ENCODE data around the gene HS3ST2. TPM values are rescaled to one million over a fixed set of nuclear protein-coding genes. Genes with fewer than 3 reads are reported as not detected.

Gene HS3ST2
- total and polyA plus RNA-seq, 8 donors = 0.10 to 2.7 (median 0.40) TPM; not detected in 2

- no peak for DNase-seq
- intact Hi-C loops (cut with DNase I; ENCODE audit: low total_unique reads) = no loop called here
- no peaks in the 10 kb centered on the region for H3K4me1 ChIP-seq
- H3K27me3 ChIP-seq = peaks cover 0 to 19% (median 4%) of the 10 kb centered on the region in 3 donors
- no peak overlapping the region for H3K4me3 ChIP-seq
- 72 to 82% (median 73%) methylated on average over 5 of the region's 5 CpGs for WGBS, 5 donors
- no peaks in the 10 kb centered on the region for H3K36me3 ChIP-seq
- H3K9me3 ChIP-seq = peaks cover 0 to 2% (median 0%) of the 10 kb centered on the region in 4 donors
- H3K27ac ChIP-seq = no peak overlapping the region
- no peak for TF ChIP-seq POLR2AphosphoS5 (IDR thresholded peaks at IDR 0.05)
- TF ChIP-seq EP300 (IDR thresholded peaks at IDR 0.05) = no peak
- no peak for TF ChIP-seq POLR2A (IDR thresholded peaks at IDR 0.05)
- TF ChIP-seq CTCF (IDR thresholded peaks at IDR 0.05) = no peak
Measured at GRCh38 chr16:22804893-22805292, 9.1 kb upstream of the HS3ST2 start.

GRCh38 chr16:22805326-22805725, 8.6 kb upstream of the HS3ST2 start:
- Histone ChIP-seq H3K4me1 (no peaks in the 10 kb centered on the region), H3K27ac (no peak overlapping the region), H3K27me3 (peaks cover 0 to 19% (median 4%) of the 10 kb centered on the region in 3 donors), H3K36me3 (no peaks in the 10 kb centered on the region), H3K4me3 (no peak overlapping the region), H3K9me3 (peaks cover 0 to 2% (median 0%) of the 10 kb centered on the region in 4 donors)
- no peak for TF ChIP-seq EP300 (IDR thresholded peaks at IDR 0.05)
- TF ChIP-seq CTCF (IDR thresholded peaks at IDR 0.05) = no peak
- no peak for TF ChIP-seq POLR2A (IDR thresholded peaks at IDR 0.05)
- TF ChIP-seq POLR2AphosphoS5 (IDR thresholded peaks at IDR 0.05) = no peak
- no peak for DNase-seq
- intact Hi-C loops (cut with DNase I; ENCODE audit: low total_unique reads) = no loop called here

- no peak for DNase-seq
- Histone ChIP-seq H3K27ac (no peak overlapping the region), H3K4me1 (no peaks in the 10 kb centered on the region), H3K27me3 (peaks cover 0 to 25% (median 4%) of the 10 kb centered on the region in 3 donors), H3K36me3 (no peaks in the 10 kb centered on the region), H3K4me3 (no peak overlapping the region), H3K9me3 (peaks cover 0 to 2% (median 0%) of the 10 kb centered on the region in 4 donors)
- 83 to 91% (median 86%) methylated on average over 8 of the region's 8 CpGs for WGBS, 5 donors
- intact Hi-C loops (cut with DNase I; ENCODE audit: low total_unique reads) = no loop called here
- no peak for TF ChIP-seq CTCF (IDR thresholded peaks at IDR 0.05)
- no peak for TF ChIP-seq EP300 (IDR thresholded peaks at IDR 0.05)
- TF ChIP-seq POLR2AphosphoS5 (IDR thresholded peaks at IDR 0.05) = no peak
Measured at GRCh38 chr16:22806811-22807210, 7.2 kb upstream of the HS3ST2 start.

GRCh38 chr16:22810226-22810625, 3.7 kb upstream of the HS3ST2 start:
- H3K27ac ChIP-seq = no peak overlapping the region
- no peaks in the 10 kb centered on the region for H3K9me3 ChIP-seq
- no peak for DNase-seq
- intact Hi-C loops (cut with DNase I; ENCODE audit: low total_unique reads) = no loop called here
- TF ChIP-seq POLR2A (IDR thresholded peaks at IDR 0.05) (no peak), POLR2AphosphoS5 (IDR thresholded peaks at IDR 0.05) (no peak), EP300 (IDR thresholded peaks at IDR 0.05) (no peak), CTCF (IDR thresholded peaks at IDR 0.05) (no peak)
- H3K27me3 ChIP-seq = peaks cover 8 to 44% (median 23%) of the 10 kb centered on the region in 3 donors
- peaks cover 16 to 24% (median 21%) of the 10 kb centered on the region in 4 donors for H3K4me1 ChIP-seq
- no peaks in the 10 kb centered on the region for H3K36me3 ChIP-seq
- H3K4me3 ChIP-seq = no peak overlapping the region

Data from stomach (tissue), 9 donors.